PC-9 (cell line): Measurements from ENCODE around the gene SLC12A3.

Experiments
- EZH2 ChIP-seq: fragments of 200-600 bp; sonication (generic); IDR thresholded peaks from 2 replicates; pipeline ENCODE4 v1.8.0; 2017; ENCODE audit warnings: antibody characterized with exemption, low read depth
- TF ChIP-seq, protein P1 (sequence below): fragments of 200-600 bp; sonication (generic); conservative IDR thresholded peaks from 2 replicates; pipeline ENCODE4 v1.6.1; 2017; ENCODE audit warnings: mixed run types, antibody characterized with exemption, mild to moderate bottlenecking, moderate library complexity

GRCh38 chr16:56960681-56961281, 95.8 kb downstream of the SLC12A3 start:
- TF ChIP-seq EZH2, result no peak
- TF ChIP-seq, protein P1, sequence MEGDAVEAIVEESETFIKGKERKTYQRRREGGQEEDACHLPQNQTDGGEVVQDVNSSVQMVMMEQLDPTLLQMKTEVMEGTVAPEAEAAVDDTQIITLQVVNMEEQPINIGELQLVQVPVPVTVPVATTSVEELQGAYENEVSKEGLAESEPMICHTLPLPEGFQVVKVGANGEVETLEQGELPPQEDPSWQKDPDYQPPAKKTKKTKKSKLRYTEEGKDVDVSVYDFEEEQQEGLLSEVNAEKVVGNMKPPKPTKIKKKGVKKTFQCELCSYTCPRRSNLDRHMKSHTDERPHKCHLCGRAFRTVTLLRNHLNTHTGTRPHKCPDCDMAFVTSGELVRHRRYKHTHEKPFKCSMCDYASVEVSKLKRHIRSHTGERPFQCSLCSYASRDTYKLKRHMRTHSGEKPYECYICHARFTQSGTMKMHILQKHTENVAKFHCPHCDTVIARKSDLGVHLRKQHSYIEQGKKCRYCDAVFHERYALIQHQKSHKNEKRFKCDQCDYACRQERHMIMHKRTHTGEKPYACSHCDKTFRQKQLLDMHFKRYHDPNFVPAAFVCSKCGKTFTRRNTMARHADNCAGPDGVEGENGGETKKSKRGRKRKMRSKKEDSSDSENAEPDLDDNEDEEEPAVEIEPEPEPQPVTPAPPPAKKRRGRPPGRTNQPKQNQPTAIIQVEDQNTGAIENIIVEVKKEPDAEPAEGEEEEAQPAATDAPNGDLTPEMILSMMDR, result no peak
